Measurements from ENCODE around the gene SLC2A4RG.
A peak's percentile ranks its signal among the peaks of the same experiment; 100 is the strongest.
"Not testable (repeated sequence)": the region's sequence is repeated elsewhere in the genome, so short reads cannot be mapped to it uniquely, and the experiment has no call there.

Gene SLC2A4RG

DNA sequence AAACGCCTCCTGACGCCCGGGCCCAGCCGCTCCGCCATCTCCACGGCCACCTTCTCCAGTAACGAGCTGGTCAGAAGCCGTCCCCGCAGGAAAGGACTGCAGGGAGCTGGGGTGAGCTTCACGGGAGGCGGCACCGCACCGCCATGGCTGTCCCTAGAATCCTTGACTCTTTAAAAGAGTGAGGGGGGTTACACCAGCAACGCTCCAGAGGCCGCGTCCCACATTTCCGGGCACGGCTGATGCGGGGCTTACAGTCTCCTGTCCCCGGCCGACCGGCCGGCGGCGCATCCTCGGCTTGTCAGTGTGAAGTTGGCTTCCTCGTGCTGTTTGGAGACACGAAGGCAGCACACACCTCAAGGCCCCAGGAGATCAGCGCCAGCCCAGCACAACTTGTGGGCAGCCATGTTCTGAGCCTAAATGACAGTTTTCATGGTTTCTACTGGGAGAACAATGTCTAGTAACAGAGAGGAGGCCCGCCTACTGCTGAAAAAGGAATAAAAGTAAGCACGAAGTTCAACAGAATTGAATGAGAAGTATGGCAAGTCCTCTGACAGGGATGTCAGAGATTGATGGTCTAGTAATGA, 30.4 kb downstream of the SLC2A4RG start:
- Mint-ChIP-seq H3K9me3 (no peaks in the 10 kb centered on the region), H3K4me1 (ENCODE audit: low read depth in 2 of 2) (no peaks in the 10 kb centered on the region), H3K27ac (no peak overlapping the region), H3K36me3 (ENCODE audit: insufficient read depth) (peaks cover 2% of the 10 kb centered on the region), H3K27me3 (peaks cover 0 to 7% of the 10 kb centered on the region in 2 donors), H3K4me3 (no peak overlapping the region)
- DNase-seq (no peak), ATAC-seq (replicated peaks) (no peak)

DNA sequence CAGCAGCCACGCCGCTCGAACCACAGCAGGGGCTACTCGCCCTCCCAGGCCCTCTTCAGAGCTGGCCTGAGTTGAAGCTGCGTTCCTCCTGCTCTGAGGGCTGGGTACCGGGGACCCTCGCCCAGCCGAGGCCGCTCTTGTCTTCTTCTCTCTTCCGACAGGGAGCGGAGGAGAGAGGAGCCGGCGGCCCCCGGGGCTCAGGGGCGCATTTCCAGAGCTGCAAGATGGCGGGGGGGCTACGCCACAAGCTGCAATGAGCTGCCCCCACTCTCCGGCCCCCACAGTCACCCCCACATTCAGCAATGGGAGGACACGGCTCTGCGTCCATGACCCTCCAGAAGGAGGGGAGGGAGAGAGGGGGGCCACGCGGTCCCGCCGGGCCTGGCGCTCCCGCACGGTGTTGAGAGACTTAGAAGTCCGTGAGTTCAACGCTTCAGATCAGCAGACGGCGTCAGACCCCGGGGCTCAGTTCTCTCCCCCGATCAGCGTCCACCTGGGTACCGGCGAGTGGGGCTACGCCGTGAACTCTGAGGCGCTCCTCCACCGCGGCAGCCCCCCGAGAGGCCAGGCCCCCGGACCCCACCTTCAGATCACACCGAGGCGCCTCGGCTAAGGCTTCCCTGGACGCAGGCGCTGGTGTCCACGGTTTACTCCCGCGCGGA, 31.6 kb downstream of the SLC2A4RG start:
- H3K27ac Mint-ChIP-seq = no peak overlapping the region

DNA sequence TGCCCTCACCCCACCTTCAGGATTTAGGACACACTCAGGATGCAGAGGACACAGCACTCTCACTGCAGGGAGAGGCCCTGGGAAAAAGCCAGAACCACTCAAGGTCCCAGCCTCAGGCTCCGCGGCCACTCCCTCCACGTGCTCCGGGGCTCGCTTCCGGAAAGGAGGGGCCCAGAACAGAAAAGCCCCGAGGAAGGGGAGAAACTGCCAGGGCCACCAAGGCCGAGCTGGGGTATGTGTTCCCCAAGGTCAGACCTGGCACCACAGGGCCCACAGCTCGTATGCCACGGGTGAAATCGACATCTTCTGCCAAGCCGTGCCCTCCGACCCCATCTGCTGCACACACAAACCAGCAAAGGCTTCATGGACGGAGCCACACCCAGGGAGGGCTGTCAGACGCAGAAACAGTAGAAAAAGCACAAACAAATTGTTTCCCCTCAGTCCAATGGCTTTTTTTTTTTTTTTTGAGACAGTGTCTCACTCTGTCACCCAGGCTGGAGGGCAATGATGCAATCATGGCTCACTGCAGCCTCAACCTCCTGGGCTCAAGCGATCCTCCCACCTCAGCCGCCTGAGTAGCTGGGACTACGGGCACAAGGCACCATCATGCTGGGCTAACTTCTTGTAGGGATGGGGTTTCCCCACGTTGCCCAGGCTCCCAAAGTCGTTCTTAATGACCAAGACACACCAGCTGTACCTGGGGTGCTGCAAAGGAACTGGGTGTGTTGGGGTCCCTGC, 33.4 kb downstream of the SLC2A4RG start:
- DNase-seq (no peak), ATAC-seq (replicated peaks) (no peak)
- H3K9me3 Mint-ChIP-seq = no peaks in the 10 kb centered on the region
- peaks cover 5% of the 10 kb centered on the region for H3K36me3 Mint-ChIP-seq (ENCODE audit: insufficient read depth)
- H3K27me3 Mint-ChIP-seq = no peaks in the 10 kb centered on the region
- no peak overlapping the region for H3K27ac Mint-ChIP-seq
- H3K4me3 Mint-ChIP-seq = no peak overlapping the region
- H3K4me1 Mint-ChIP-seq (ENCODE audit: low read depth in 2 of 2) = no peaks in the 10 kb centered on the region

More for the DNA sequence above, 31.6 kb downstream of the SLC2A4RG start:
- no peaks in the 10 kb centered on the region for H3K9me3 Mint-ChIP-seq
- ATAC-seq (replicated peaks) (no peak), DNase-seq (no peak)
- H3K27me3 Mint-ChIP-seq = peaks cover 0 to 7% of the 10 kb centered on the region in 2 donors
- no peaks in the 10 kb centered on the region for H3K4me1 Mint-ChIP-seq (ENCODE audit: low read depth in 2 of 2)
- H3K4me3 Mint-ChIP-seq = no peak overlapping the region
- H3K36me3 Mint-ChIP-seq (ENCODE audit: insufficient read depth) = peaks cover 5% of the 10 kb centered on the region

DNA sequence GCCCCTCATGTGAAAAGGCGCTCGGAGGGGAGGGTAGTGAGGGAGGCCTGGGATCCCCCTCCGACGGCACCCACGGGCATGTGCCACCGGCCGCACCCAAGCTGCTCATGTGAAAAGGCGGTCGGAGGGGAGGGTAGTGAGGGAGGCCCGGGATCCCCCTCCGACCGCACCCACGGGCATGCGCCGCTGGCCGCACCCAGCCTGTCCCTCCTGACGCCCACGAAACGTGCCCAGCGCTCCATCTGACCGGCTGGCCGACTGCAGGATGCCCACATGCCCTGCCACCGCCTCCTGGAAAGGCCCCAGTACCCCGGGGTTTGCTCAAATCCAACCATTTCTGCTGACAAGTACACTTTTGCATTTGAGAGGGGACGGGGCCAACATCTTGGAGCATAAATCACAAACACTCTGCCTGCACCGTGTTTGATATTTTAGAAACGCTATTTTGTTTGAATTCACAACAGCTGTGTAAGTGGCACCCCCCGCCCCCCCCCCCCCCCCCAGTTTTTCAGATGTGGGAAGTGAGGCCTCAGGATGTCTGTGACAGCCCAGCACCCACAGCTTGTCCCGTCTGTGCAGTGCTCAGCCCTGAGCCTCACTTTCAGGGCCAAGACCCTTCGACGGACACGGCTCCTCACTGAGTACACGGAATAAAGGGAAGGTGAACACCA, 34.1 kb downstream of the SLC2A4RG start:
- H3K27ac Mint-ChIP-seq = no peak overlapping the region
- H3K27me3 Mint-ChIP-seq = no peaks in the 10 kb centered on the region
- no peak for ATAC-seq (replicated peaks)
- H3K36me3 Mint-ChIP-seq (ENCODE audit: insufficient read depth) = peaks cover 5% of the 10 kb centered on the region
- no peaks in the 10 kb centered on the region for H3K9me3 Mint-ChIP-seq
- no peaks in the 10 kb centered on the region for H3K4me1 Mint-ChIP-seq (ENCODE audit: low read depth in 2 of 2)
- no peak overlapping the region for H3K4me3 Mint-ChIP-seq
- DNase-seq = no peak

DNA sequence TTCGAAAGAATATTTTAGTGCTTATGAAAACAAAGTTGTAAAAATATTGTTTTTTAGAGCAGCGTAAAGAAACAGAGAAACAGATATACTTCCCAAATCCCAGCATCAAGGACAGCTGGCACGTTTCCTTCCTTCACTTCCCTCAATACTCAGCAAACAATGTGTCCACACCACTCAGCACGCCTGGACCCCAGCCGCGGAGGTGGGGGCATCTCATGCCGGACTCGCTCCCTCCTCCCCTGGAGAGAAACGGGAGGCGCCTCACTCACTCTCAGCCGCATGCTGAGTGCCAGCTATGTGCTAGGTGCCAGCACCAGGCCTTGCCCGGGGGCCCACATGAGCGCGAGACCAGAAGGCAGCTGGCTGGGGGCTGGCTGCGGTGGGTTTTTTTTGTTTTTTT, 34.7 kb downstream of the SLC2A4RG start:
- Mint-ChIP-seq H3K9me3 (no peaks in the 10 kb centered on the region), H3K4me1 (ENCODE audit: low read depth in 2 of 2) (no peaks in the 10 kb centered on the region), H3K27ac (no peak overlapping the region), H3K4me3 (no peak overlapping the region), H3K27me3 (no peaks in the 10 kb centered on the region), H3K36me3 (ENCODE audit: insufficient read depth) (peaks cover 5% of the 10 kb centered on the region)
- ATAC-seq (replicated peaks) (no peak), DNase-seq (no peak)

DNA sequence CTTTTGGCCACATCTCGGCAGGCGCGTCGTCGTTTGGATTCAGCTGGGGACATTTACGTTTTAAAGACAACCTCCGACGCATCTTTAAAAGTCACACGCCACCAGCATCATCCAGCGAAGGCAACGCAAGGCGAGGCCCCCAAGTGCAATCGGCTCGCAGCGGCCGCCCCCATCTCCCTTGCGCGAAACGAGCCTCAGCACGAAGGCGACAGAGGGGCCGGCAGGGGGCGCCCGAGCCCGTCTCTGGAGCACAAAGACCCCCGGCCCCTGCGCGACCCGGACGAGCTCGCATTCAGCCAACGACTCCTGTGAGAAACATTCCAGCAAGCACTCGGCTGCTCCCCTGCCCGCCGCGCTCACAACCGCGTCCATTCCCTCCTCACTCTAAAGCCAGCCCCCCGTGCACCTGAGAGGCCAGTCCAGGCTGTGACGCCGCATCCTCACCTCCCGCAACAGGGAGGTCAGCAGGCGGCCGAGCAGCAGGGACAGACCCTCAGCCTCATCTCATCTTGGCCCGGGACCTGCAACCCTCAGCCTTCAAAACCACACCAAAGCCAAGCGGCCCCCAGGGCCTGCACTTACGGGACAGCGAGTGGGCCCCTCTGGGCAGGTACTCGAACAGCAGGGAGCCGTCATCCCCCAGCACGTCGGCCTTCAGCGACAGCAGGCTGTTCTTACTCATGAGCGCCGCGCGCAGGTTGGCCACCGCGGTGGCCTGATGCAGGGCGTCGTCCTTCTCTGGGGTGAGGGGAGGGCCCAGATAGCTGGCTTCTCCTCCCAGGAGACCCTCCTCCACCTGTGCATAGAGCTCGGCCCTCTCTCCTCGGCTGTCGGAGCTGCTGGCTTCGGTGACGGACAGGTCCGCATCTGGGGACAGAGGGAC, 35.8 kb downstream of the SLC2A4RG start:
- Mint-ChIP-seq H3K9me3 (no peaks in the 10 kb centered on the region), H3K36me3 (ENCODE audit: insufficient read depth) (peaks cover 5% of the 10 kb centered on the region), H3K27ac (peak overlapping the region in 1 of 2 donors; percentile 44), H3K4me1 (ENCODE audit: low read depth in 2 of 2) (no peaks in the 10 kb centered on the region), H3K27me3 (no peaks in the 10 kb centered on the region), H3K4me3 (peak overlapping the region in 1 of 2 donors; percentile 56)
- DNase-seq (peak in 1 of 3 experiments; percentile 14), ATAC-seq (replicated peaks) (peak; percentile 41)

DNA sequence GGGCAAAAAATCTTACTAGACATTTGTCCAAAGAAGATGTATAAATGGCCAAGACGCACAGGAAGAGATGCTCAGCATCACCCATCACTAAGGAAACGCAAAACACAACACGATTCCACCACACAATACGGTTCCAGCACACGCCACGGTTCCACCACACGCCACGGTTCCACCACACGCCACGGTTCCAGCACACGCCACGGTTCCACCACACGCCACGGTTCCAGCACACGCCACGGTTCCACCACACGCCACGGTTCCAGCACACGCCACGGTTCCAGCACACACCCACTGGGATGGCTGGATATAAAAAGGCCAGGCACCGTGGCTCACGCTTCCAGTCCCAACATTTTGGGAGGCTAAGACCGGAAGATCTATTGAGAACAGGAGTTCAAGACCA, 37.3 kb downstream of the SLC2A4RG start:
- not testable (repeated sequence) for ATAC-seq (replicated peaks); H3K4me1 Mint-ChIP-seq (ENCODE audit: low read depth in 2 of 2); H3K4me3 Mint-ChIP-seq; H3K9me3 Mint-ChIP-seq; H3K27ac Mint-ChIP-seq; H3K27me3 Mint-ChIP-seq; DNase-seq
- peaks cover 13% of the 10 kb centered on the region for H3K36me3 Mint-ChIP-seq (ENCODE audit: insufficient read depth)

DNA sequence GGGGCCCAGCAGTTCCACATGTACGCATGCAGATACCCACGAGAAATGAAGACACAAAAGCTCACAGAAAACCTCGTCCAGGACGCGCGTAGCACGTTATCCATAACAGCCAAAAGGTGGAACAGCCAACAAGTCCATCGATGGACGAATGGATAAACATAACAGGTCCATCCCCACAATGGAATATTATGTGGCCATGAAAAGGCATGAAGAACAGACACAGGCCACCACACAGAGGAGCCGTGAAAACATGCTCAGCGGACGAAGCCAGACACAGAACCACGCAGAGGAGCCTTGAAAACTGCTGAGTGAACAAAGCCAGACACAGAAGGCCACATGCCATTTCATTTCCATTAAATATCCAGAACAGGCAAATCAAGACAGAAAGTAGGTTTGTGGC, 38.0 kb downstream of the SLC2A4RG start:
- H3K36me3 Mint-ChIP-seq (ENCODE audit: insufficient read depth) = peaks cover 13% of the 10 kb centered on the region
- peaks cover 10 to 12% of the 10 kb centered on the region in 2 donors for H3K4me1 Mint-ChIP-seq (ENCODE audit: low read depth in 2 of 2)
- H3K4me3 Mint-ChIP-seq = no peak overlapping the region
- ATAC-seq (replicated peaks) = no peak
- H3K27ac Mint-ChIP-seq = no peak overlapping the region
- H3K9me3 Mint-ChIP-seq = no peaks in the 10 kb centered on the region
- no peaks in the 10 kb centered on the region for H3K27me3 Mint-ChIP-seq
- no peak for DNase-seq

DNA sequence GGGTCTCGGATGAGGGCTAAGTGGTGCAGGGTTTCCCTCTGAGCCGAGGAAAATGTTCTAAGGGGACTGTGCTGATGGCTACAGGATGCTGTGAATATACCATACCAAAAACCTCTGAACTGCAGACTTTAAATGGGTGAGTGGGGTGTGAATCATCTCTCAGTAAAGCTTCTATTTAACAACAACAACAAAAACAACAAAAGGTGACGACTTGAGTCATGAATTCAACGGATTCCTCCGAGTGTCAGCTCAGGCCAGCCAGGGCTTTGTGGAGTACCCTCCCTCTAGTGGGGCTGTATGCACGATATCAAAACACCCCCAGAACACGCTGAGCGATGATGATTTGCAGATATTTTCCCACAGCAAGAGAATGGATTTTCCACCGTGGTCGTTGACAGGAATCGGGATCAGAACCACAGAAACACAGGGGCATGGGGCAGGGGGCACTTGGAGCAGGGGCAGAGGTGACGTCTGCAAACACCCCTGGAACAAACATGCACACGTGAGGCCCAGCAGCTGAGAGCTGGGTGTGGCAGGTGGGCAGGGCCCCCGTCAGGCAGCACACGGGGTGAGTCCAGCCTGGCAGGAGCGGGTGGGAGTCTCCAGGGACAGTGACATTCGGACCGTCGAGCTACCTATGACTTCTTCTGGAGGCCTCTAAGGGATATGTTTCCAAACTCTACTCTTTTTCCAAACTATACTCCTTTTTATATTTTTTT, 38.6 kb downstream of the SLC2A4RG start:
- ATAC-seq (replicated peaks) = no peak
- Mint-ChIP-seq H3K27me3 (no peaks in the 10 kb centered on the region), H3K36me3 (ENCODE audit: insufficient read depth) (peaks cover 10% of the 10 kb centered on the region), H3K4me3 (no peak overlapping the region), H3K27ac (no peak overlapping the region), H3K4me1 (ENCODE audit: low read depth in 2 of 2) (peaks cover 11 to 13% of the 10 kb centered on the region in 2 donors), H3K9me3 (no peaks in the 10 kb centered on the region)
- DNase-seq = no peak

DNA sequence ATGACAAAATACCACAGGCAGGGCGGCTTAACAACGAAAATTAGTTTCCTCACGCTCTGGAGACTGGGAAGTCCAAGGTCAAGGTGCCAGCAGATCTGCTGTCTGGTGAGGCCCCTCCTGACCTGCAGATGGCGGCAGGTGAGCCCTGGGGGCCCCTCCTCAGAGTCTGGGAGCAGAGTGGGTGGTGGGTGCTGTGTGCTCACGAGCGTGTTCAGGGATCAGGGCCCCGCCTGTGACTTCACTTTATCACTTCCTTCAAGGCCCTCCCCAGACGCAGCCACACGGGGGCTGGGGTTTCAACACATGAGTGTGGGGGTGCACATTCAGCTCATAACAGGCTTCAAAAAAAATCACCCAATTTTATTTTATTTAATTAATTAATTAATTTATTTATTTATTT, 39.3 kb downstream of the SLC2A4RG start:
- no peak overlapping the region for H3K4me3 Mint-ChIP-seq
- no peaks in the 10 kb centered on the region for H3K9me3 Mint-ChIP-seq
- ATAC-seq (replicated peaks) (no peak), DNase-seq (no peak)
- no peak overlapping the region for H3K27ac Mint-ChIP-seq
- peaks cover 10% of the 10 kb centered on the region for H3K36me3 Mint-ChIP-seq (ENCODE audit: insufficient read depth)
- H3K4me1 Mint-ChIP-seq (ENCODE audit: low read depth in 2 of 2) = peaks cover 11 to 13% of the 10 kb centered on the region in 2 donors
- H3K27me3 Mint-ChIP-seq = no peaks in the 10 kb centered on the region

DNA sequence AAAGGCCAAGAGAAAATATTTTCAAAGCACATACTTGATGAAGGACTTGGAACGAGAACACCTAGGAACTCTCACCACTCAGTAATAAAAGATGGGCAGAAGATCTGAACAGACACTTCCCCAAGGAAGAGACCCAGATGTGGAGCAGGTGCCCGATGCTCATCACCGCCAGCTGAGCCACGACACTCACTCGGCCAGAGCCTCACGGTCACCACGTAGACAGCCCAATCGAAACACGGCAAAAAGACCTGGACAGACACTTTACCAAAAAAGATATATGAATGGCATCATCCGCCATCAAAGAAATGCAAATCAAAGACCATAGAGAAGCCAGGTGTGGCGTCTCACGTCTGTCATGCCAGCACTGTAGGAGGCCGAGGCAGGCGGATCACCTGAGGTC, 41.6 kb downstream of the SLC2A4RG start:
- DNase-seq (no peak), ATAC-seq (replicated peaks) (no peak)
- no peaks in the 10 kb centered on the region for H3K27me3 Mint-ChIP-seq
- H3K4me3 Mint-ChIP-seq = peak overlapping the region in 1 of 2 donors; percentile 56
- peaks cover 8% of the 10 kb centered on the region for H3K36me3 Mint-ChIP-seq (ENCODE audit: insufficient read depth)
- peaks cover 11 to 13% of the 10 kb centered on the region in 2 donors for H3K4me1 Mint-ChIP-seq (ENCODE audit: low read depth in 2 of 2)
- no peaks in the 10 kb centered on the region for H3K9me3 Mint-ChIP-seq
- H3K27ac Mint-ChIP-seq = no peak overlapping the region

DNA sequence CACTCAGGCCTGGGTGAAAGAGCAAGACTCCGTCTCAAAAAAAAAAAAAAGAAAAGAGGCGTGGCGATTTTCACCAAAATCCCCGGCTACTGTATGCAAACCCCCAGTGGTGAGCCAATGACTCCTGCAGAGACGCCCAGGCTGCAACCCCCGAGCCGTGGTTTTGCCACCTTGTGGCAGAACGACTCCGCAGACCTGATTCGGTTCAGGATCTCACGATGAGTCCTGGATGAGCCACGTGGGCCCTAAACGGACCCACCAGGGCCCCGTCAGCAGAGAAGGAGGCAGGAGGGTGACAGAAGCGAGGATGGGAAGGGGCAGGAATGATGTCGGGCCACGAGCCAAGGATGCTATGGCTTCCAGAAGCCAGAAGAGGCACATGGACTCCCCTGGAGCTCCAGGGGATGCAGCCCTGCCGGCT, 42.5 kb downstream of the SLC2A4RG start:
- Mint-ChIP-seq H3K9me3 (no peaks in the 10 kb centered on the region), H3K27me3 (no peaks in the 10 kb centered on the region), H3K4me1 (ENCODE audit: low read depth in 2 of 2) (peaks cover 11 to 13% of the 10 kb centered on the region in 2 donors), H3K27ac (peak overlapping the region; percentile 78 to 81), H3K36me3 (ENCODE audit: insufficient read depth) (peaks cover 8% of the 10 kb centered on the region), H3K4me3 (peak overlapping the region; percentile 56 to 59)
- ATAC-seq (replicated peaks) (peak; percentile 94), DNase-seq (peak; percentile 48 to 54 (median 52))

All from effector memory CD8-positive, alpha-beta T cell (primary cell).